Panc1 (cell line): Measurements from ENCODE around the gene DNM1. TPM values are rescaled to one million over a fixed set of nuclear protein-coding genes. Genes with fewer than 3 reads are reported as not detected.

Source experiments
- ATAC-seq: fragments of 200-7000 bp; cut with Tn5 transposase; 2 replicates; pipeline ENCODE4 v1.9.1; 2020; ENCODE audit warnings: mild to moderate bottlenecking, moderate library complexity
- Bru-seq: library from RNA; stranded (reverse); fragments of 400-500 nt; gene quantifications from one replicate; lab custom pipeline; 2021; lab: Mats Ljungman, UMichigan
- BruChase-seq, 2 experiments: library from RNA; stranded (reverse); fragments of 400-500 nt; gene quantifications; one replicate each; lab custom pipeline; 2021; lab: Mats Ljungman, UMichigan
- BruUV-seq: library from RNA; stranded (reverse); fragments of 400-500 nt; replicated peaks from 2 replicates; lab custom pipeline; 2021; lab: Mats Ljungman, UMichigan
- CTCF ChIA-PET: fragments of 300-600 bp; sonication (Branson Sonifier 250); formaldehyde crosslinking; loops from one replicate; lab custom pipeline; 2022; ENCODE audit warnings: antibody characterized with exemption; lab: Charles Lee
- POLR2A ChIA-PET: fragments of 300-600 bp; sonication (Branson Sonifier 250); formaldehyde crosslinking; loops from one replicate; lab custom pipeline; 2022; ENCODE audit warnings: antibody characterized with exemption; lab: Charles Lee
- DNase-seq: peaks from one replicate; pipeline ENCODE4 v3.0.0-alpha.2; 2010; ENCODE audit warnings: low read depth, low spot score
- H3K27ac ChIP-seq: 2 replicates; pipeline ENCODE4 v1.5.1; 2011; ENCODE audit warnings: mild to moderate bottlenecking, low read length, inconsistent platforms
- H3K27me3 ChIP-seq: fragments of 200-500 bp; sonication (Bioruptor generic); 2 replicates; pipeline ENCODE4 v1.6.0; 2014; ENCODE audit warnings: low read length, inconsistent platforms; ENCODE audit not compliant: control insufficient read depth, insufficient read depth
- H3K36me3 ChIP-seq: fragments of 200-500 bp; sonication (Bioruptor generic); 2 replicates; pipeline ENCODE4 v1.5.1; 2014; ENCODE audit warnings: inconsistent platforms, mild to moderate bottlenecking, low read length, moderate library complexity; ENCODE audit not compliant: control insufficient read depth, insufficient read depth
- H3K4me1 ChIP-seq: 2 replicates; pipeline ENCODE4 v1.5.1; 2011; ENCODE audit warnings: inconsistent platforms, mild to moderate bottlenecking, low read length, moderate library complexity; ENCODE audit not compliant: control insufficient read depth, insufficient read depth
- H3K4me3 ChIP-seq, 2 experiments: 2 replicates each; pipeline ENCODE4 v1.5.1; 2011 to 2012; ENCODE audit warnings: low read depth in 2 of 2, low read length in 2 of 2, mild to moderate bottlenecking in 2 of 2, inconsistent platforms in 1 of 2, moderate library complexity in 1 of 2
- H3K9me3 ChIP-seq: fragments of 200-500 bp; sonication (Bioruptor generic); 2 replicates; pipeline ENCODE4 v1.5.1; 2014; ENCODE audit warnings: low read depth, mild to moderate bottlenecking, inconsistent platforms, low read length, moderate library complexity; ENCODE audit not compliant: control insufficient read depth, insufficient read depth
- CTCF ChIP-seq: fragments of 450-650 bp; IDR thresholded peaks from 2 replicates; pipeline ENCODE4 v1.5.1; 2017; ENCODE audit warnings: mild to moderate bottlenecking
- POLR2AphosphoS5 ChIP-seq: IDR thresholded peaks from 2 replicates; pipeline ENCODE4 v1.6.1; 2012; ENCODE audit warnings: mild to moderate bottlenecking, low read depth, low read length, moderate library complexity
- SIN3A ChIP-seq: IDR thresholded peaks from 2 replicates; pipeline ENCODE4 v1.6.1; 2012; ENCODE audit warnings: low read depth, mild to moderate bottlenecking, low read length, moderate library complexity, borderline replicate concordance; ENCODE audit not compliant: insufficient read depth
- TCF7L2 ChIP-seq: IDR thresholded peaks from 2 replicates; pipeline ENCODE4 v1.6.1; 2011; ENCODE audit warnings: mild to moderate bottlenecking, low read depth, low read length, inconsistent platforms
- in situ Hi-C: cut with HindIII; loops from 2 replicates; pipeline ENCODE4 v1.10.0; 2016; ENCODE audit warnings: low sequenced_read_pairs, low pct_unique_long_range_greater_than_20kb
- intact Hi-C: fragments of 100-400 bp; cut with micrococcal nuclease; formaldehyde crosslinking; loops from one replicate; pipeline ENCODE4 v1.10.0; 2022; ENCODE audit not compliant: unreplicated experiment
- long read RNA-seq: library from polyadenylated mRNA; unstranded; transcript quantifications from one replicate; pipeline ENCODE4 v2.0.0, GENCODE V29; 2021; ENCODE audit not compliant: unreplicated experiment
- polyA plus RNA-seq: library from polyadenylated mRNA; unstranded; fragments of >200 nt; gene quantifications from one replicate; pipeline ENCODE4 v1.2.1, GENCODE V29; 2012; ENCODE audit warnings: missing spikeins; ENCODE audit not compliant: insufficient read length
- total RNA-seq: library from RNA; stranded (reverse); gene quantifications from one replicate; pipeline ENCODE4 v1.2.1, GENCODE V29; 2021; ENCODE audit not compliant: unreplicated experiment
- TF ChIP-seq, protein P1 (sequence below), 2 experiments: IDR thresholded peaks; 2 replicates each; pipeline ENCODE4 v1.6.1; 2011 to 2012; ENCODE audit warnings: low read depth in 2 of 2, control low read depth in 1 of 2, low read length in 1 of 2, mild to moderate bottlenecking in 1 of 2, moderate library complexity in 1 of 2; ENCODE audit not compliant: insufficient read depth in 1 of 2

Gene DNM1
- total RNA-seq (18.7 TPM), Bru-seq, nascent RNA (percentile 47 among the genes with signal in this experiment), BruChase-seq, experiment 1, labeled RNA remaining after a 2-hour chase (percentile 54 among the genes with signal in this experiment), BruChase-seq, experiment 2, labeled RNA remaining after a 6-hour chase (percentile 67 among the genes with signal in this experiment)
- 21.0 TPM for polyA plus RNA-seq
- long read RNA-seq, partial matches to known transcripts, result 8 of 21 reads
- long read RNA-seq, other reads (novel, unspliced or antisense), result 13 of 21 reads

DNA sequence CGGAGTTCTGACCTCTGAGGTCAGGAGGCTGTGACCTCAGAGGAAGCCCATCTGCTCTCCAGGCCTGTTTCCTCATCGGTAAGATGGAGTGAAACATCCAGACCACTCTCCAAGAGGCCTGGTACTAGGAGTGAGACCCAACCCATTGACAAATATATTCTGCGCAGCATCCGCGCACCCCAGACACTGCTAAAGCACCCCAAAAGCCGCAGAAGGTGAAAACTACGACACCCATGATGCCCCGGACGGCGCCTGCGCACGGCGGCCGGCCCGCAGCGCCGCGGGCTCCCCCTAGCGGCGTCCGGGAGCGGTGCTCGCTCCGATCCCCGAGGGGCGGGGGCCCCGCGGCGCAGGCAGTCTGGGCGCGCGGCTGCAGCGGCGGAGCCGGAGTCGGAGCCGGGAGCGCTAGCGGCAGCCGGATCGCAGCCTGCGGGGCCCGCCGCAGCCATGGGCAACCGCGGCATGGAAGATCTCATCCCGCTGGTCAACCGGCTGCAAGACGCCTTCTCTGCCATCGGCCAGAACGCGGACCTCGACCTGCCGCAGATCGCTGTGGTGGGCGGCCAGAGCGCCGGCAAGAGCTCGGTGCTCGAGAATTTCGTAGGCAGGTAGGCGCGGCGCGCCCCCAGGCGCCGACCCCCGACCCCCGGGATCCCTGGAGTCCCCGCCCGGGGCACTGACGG lies at the start of gene DNM1:
Gene DNM1 (plus strand): TSS at position 356 of the 683 bp plus-strand sequence. CDS start 92 bp downstream, at position 448.
- Histone ChIP-seq H3K4me1 (peaks cover 2% of the 10 kb centered on the region; the same call in 1 of the 2 replicates), H3K36me3 (no peaks in the 10 kb centered on the region), H3K27ac (peak within 1 kb of the TSS; percentile 39; the same call in 1 of the 2 replicates), H3K27me3 (no peaks in the 10 kb centered on the region), H3K9me3 (no peaks in the 10 kb centered on the region), H3K4me3 (peak within 1 kb of the TSS; percentile 48 to 53)
- ChIA-PET CTCF (no interaction called here), POLR2A (no interaction called here)
- ATAC-seq (peak; percentile 86), DNase-seq (no peak)
- BruUV-seq, result no TSS peak
- TF ChIP-seq TCF7L2 (no peak), POLR2AphosphoS5 (no peak), CTCF (peak; percentile 97)
- in situ Hi-C loops (no loop called here), intact Hi-C loops (no loop called here)

GRCh38 chr9:128153947-128154695 lies 49.1 kb upstream of the DNM1 start:
- no TSS peak for BruUV-seq
- H3K4me3 ChIP-seq, result no peak overlapping the region
- DNase-seq, result no peak

More at GRCh38 chr9:128153947-128154695, 49.1 kb upstream of the DNM1 start:
- Histone ChIP-seq H3K36me3 (no peaks in the 10 kb centered on the region), H3K27me3 (no peaks in the 10 kb centered on the region), H3K4me1 (no peaks in the 10 kb centered on the region; the same call in none of the 2 replicates), H3K27ac (no peak overlapping the region), H3K9me3 (no peaks in the 10 kb centered on the region)
- ATAC-seq, result no peak
- in situ Hi-C loops (no loop called here), intact Hi-C loops (no loop called here)
- ChIA-PET CTCF (no interaction called here), POLR2A (no interaction called here)
- TF ChIP-seq CTCF (no peak), POLR2AphosphoS5 (no peak), SIN3A (no peak), TCF7L2 (no peak)
- TF ChIP-seq, protein P1, sequence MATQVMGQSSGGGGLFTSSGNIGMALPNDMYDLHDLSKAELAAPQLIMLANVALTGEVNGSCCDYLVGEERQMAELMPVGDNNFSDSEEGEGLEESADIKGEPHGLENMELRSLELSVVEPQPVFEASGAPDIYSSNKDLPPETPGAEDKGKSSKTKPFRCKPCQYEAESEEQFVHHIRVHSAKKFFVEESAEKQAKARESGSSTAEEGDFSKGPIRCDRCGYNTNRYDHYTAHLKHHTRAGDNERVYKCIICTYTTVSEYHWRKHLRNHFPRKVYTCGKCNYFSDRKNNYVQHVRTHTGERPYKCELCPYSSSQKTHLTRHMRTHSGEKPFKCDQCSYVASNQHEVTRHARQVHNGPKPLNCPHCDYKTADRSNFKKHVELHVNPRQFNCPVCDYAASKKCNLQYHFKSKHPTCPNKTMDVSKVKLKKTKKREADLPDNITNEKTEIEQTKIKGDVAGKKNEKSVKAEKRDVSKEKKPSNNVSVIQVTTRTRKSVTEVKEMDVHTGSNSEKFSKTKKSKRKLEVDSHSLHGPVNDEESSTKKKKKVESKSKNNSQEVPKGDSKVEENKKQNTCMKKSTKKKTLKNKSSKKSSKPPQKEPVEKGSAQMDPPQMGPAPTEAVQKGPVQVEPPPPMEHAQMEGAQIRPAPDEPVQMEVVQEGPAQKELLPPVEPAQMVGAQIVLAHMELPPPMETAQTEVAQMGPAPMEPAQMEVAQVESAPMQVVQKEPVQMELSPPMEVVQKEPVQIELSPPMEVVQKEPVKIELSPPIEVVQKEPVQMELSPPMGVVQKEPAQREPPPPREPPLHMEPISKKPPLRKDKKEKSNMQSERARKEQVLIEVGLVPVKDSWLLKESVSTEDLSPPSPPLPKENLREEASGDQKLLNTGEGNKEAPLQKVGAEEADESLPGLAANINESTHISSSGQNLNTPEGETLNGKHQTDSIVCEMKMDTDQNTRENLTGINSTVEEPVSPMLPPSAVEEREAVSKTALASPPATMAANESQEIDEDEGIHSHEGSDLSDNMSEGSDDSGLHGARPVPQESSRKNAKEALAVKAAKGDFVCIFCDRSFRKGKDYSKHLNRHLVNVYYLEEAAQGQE (IDR thresholded peaks at IDR 0.05; ENCODE audit: insufficient read depth in 1 of 2, low read depth in 2 of 2, low read length in 1 of 2), result no peak
